Measurements from ENCODE around the gene MTHFD1L. TPM values are rescaled to one million over a fixed set of nuclear protein-coding genes. Genes with fewer than 3 reads are reported as not detected.
A peak's percentile ranks its signal among the peaks of the same experiment; 100 is the strongest.

The MTHFD1L gene
- total RNA-seq, 1 donor from 2014 or later = 53.2 TPM

DNA sequence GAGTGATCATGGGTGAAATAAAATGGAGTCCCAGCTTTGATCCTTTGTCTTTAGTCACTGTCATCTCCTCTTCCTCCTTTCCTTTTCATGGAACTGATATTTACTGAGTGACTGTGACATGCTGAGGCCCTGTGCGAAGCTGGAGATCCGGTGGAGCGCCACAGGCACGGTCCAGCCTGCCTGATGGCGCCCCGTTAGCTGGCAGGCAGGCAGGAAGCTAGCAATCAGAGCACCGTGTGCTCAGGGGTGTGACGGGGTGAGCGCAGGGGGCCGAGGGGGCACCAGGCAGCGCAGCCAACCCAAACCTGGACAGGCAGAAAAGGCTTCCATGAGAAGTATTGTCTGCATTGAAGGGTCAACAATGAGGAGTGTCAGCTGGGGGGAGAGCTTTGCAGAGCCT lies 274.0 kb downstream of the MTHFD1L start:
- no peak for DNase-seq (ENCODE audit: low read depth)
- TF ChIP-seq CTCF (IDR thresholded peaks at IDR 0.05; ENCODE audit: insufficient read depth, low read length, severe bottlenecking) = no peak
- FAIRE-seq = no peak

DNA sequence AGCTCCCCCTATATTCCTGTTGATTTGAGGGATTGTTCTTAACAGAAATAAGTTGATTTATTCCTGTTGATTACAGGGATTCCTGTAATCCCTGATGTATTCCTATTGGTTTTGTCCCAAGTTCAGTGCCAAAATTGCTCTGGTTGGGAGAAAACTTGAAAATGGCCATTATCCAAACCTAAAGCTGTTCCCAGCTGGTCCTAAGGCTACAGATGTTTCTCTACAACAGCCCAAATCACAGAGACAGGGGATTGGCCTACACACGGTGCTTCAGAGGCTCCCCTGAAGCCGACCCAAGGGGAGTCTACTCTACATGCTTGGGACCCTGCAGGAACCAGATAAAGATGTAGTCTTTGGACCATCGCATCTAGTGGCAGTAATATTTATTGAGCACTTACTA lies 275.3 kb downstream of the MTHFD1L start:
- TF ChIP-seq CTCF (IDR thresholded peaks at IDR 0.05; ENCODE audit: insufficient read depth, low read length, severe bottlenecking) = no peak
- H3K27me3 ChIP-seq (ENCODE audit: control insufficient read depth, insufficient read depth, low read length) = no peaks in the 10 kb centered on the region
- DNase-seq (ENCODE audit: low read depth) = no peak
- FAIRE-seq = no peak
- H3K4me3 ChIP-seq (ENCODE audit: low read depth, low read length) = no peak overlapping the region
- H3K36me3 ChIP-seq (ENCODE audit: control insufficient read depth, insufficient read depth, low read length) = no peaks in the 10 kb centered on the region

More for the DNA sequence above, 274.0 kb downstream of the MTHFD1L start:
- Histone ChIP-seq H3K4me3 (ENCODE audit: low read depth, low read length) (no peak overlapping the region), H3K27me3 (ENCODE audit: control insufficient read depth, insufficient read depth, low read length) (no peaks in the 10 kb centered on the region), H3K36me3 (ENCODE audit: control insufficient read depth, insufficient read depth, low read length) (no peaks in the 10 kb centered on the region)

DNA sequence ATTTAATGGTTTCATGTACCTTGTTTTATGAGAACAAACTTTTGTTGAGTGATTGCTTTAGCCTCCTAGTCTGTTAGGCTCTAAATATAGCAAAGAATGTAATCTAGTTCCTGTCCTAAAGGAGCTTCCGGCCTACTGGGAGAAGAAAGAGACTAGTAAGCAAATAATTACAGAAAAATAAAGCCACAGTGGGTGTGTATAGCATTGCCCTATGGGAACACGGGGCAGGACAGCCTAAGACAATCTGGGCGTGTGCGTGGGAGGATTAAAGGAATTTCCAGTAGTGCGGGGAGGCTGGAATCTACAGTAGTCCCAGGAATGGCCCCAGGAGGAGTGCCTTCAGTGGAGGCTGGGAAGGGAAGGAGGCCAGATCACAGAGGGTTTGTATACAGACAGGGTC lies 276.2 kb downstream of the MTHFD1L start:
- Histone ChIP-seq H3K4me3 (ENCODE audit: low read depth, low read length) (no peak overlapping the region), H3K36me3 (ENCODE audit: control insufficient read depth, insufficient read depth, low read length) (no peaks in the 10 kb centered on the region), H3K27me3 (ENCODE audit: control insufficient read depth, insufficient read depth, low read length) (no peaks in the 10 kb centered on the region)
- FAIRE-seq (no peak), DNase-seq (ENCODE audit: low read depth) (peak; percentile 32)
- no peak for TF ChIP-seq CTCF (IDR thresholded peaks at IDR 0.05; ENCODE audit: insufficient read depth, low read length, severe bottlenecking)

DNA sequence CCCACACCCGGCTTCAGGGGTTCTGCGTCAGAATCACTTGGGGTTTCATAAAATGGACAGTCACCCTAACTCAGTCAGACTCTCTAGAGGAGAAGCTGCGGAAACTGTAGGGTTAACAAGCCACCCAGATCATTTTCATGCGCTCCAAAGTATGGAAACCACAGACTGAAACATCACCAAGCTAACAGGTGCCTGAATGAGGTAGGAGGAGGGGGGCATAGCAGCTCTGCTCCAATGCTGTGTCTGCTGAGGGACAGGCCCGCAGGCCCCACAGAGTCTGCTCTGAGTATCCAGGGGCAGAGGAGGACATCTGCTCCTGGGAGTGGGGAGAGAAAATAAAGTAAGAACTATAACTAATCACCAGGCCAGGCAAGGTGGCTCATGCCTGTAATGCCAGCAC lies 277.2 kb downstream of the MTHFD1L start:
- no peak overlapping the region for H3K4me3 ChIP-seq (ENCODE audit: low read depth, low read length)
- DNase-seq (ENCODE audit: low read depth) (no peak), FAIRE-seq (no peak)
- no peak for TF ChIP-seq CTCF (IDR thresholded peaks at IDR 0.05; ENCODE audit: insufficient read depth, low read length, severe bottlenecking)
- H3K36me3 ChIP-seq (ENCODE audit: control insufficient read depth, insufficient read depth, low read length) = no peaks in the 10 kb centered on the region
- H3K27me3 ChIP-seq (ENCODE audit: control insufficient read depth, insufficient read depth, low read length) = no peaks in the 10 kb centered on the region

DNA sequence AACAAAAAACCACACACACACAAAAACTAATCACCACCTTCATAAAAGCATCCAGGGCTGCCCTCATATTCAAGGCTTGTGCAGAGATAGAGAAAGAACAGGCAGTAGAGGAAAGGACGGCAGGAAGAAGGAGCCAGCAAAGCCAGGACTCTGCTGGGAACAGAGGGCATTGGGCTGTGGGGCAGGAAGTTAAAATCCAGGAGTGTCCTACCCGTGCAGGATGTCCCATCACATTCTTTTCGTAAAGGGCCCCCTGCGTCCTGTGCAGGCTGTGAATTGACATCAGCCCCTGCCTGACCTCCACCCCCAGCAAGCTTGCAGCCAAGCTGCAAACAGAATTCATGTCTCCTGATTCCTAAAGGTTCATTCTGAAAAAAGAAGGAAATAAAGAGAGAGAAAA lies 277.8 kb downstream of the MTHFD1L start:
- Histone ChIP-seq H3K27me3 (ENCODE audit: control insufficient read depth, insufficient read depth, low read length) (no peaks in the 10 kb centered on the region), H3K36me3 (ENCODE audit: control insufficient read depth, insufficient read depth, low read length) (no peaks in the 10 kb centered on the region), H3K4me3 (ENCODE audit: low read depth, low read length) (no peak overlapping the region)
- TF ChIP-seq CTCF (IDR thresholded peaks at IDR 0.05; ENCODE audit: insufficient read depth, low read length, severe bottlenecking) = no peak
- DNase-seq (ENCODE audit: low read depth) = no peak
- FAIRE-seq = no peak

- Histone ChIP-seq H3K27me3 (ENCODE audit: control insufficient read depth, insufficient read depth, low read length) (no peaks in the 10 kb centered on the region), H3K4me3 (ENCODE audit: low read depth, low read length) (no peak overlapping the region), H3K36me3 (ENCODE audit: control insufficient read depth, insufficient read depth, low read length) (no peaks in the 10 kb centered on the region)
- DNase-seq (ENCODE audit: low read depth) (no peak), FAIRE-seq (no peak)
- TF ChIP-seq CTCF (IDR thresholded peaks at IDR 0.05; ENCODE audit: insufficient read depth, low read length, severe bottlenecking) = no peak
These were observed 278.3 kb downstream of the MTHFD1L start for GRCh38 chr6:151143806-151144205.
